Measurements from ENCODE around the gene ERBB4. TPM values are rescaled to one million over a fixed set of nuclear protein-coding genes. Genes with fewer than 3 reads are reported as not detected.

Gene ERBB4
- total RNA-seq, 1 donor from 2014 or later, result 22.6 TPM

DNA sequence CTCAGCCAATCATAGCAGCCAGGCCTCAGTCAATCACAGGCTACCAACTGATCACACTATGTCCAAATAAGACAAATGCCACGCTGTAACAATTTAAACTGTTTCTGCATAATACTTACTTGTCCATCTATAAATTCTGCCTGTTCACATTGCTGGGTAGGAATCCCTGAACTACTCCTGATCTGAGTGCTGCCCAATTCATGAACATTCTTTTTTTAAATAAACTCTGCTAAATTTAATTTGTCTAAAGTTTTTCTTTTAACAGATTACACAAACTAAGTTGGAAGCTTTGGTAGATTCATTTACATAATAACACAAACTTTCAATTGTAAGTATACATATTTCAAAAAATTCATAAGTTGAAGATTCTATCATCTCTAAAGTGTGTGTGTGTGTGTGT lies 583.0 kb downstream of the ERBB4 start:
- ATAC-seq (no peak), DNase-seq (no peak)
- Histone ChIP-seq H3K27me3 (no peaks in the 10 kb centered on the region), H3K27ac (no peak overlapping the region), H3K36me3 (no peaks in the 10 kb centered on the region), H3K4me3 (no peak overlapping the region), H3K4me1 (no peaks in the 10 kb centered on the region), H3K9me3 (no peaks in the 10 kb centered on the region)
- no peak for TF ChIP-seq CTCF (IDR thresholded peaks at IDR 0.05)
- intact Hi-C loops (cut with DNase I), result no loop called here

DNA sequence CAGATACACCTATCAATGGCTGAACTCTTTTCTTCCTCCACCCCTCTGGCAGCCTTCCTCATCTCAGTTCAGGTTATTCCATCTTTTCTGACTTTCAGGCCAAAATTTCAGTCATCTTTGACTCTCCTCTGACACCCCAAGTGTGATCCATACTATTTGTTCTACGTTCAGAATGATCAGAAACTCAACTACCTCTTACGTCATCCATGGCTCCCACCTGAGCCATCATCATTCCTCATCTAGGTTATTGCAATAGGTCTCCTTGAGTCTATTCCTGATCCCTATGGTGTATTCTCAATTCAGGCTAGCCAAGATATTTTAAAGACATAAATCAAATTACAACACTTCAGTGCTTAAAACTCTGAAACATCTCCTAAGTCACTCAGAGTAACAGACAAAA lies 589.7 kb downstream of the ERBB4 start:
- H3K36me3 ChIP-seq, result no peaks in the 10 kb centered on the region
- no peak overlapping the region for H3K27ac ChIP-seq
- ATAC-seq (no peak), DNase-seq (no peak)
- intact Hi-C loops (cut with DNase I), result no loop called here
- TF ChIP-seq CTCF (IDR thresholded peaks at IDR 0.05), result no peak
- no peak overlapping the region for H3K4me3 ChIP-seq
- no peaks in the 10 kb centered on the region for H3K4me1 ChIP-seq
- no peaks in the 10 kb centered on the region for H3K27me3 ChIP-seq
- no peaks in the 10 kb centered on the region for H3K9me3 ChIP-seq

DNA sequence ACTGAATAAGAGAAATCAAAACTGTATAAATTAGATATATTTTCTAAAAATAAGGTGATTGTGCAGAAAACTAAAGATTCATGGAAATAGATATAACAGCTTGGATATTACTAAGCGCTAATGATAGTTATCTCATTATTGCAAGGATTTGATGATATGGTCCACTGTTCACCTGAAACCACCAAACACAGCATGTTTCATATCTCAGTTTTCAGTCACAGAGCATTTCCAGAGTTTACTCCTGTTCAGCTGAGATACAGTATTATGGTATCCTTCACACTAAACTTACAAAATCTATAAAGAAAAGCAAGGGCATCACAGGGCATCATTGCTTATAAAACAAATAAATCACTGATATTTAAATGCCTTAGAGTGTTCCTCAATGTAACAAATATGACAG lies 591.6 kb downstream of the ERBB4 start:
- DNase-seq (no peak), ATAC-seq (no peak)
- Histone ChIP-seq H3K27me3 (no peaks in the 10 kb centered on the region), H3K4me3 (no peak overlapping the region), H3K4me1 (no peaks in the 10 kb centered on the region), H3K27ac (no peak overlapping the region), H3K36me3 (no peaks in the 10 kb centered on the region), H3K9me3 (no peaks in the 10 kb centered on the region)
- no peak for TF ChIP-seq CTCF (IDR thresholded peaks at IDR 0.05)
- intact Hi-C loops (cut with DNase I), result no loop called here

DNA sequence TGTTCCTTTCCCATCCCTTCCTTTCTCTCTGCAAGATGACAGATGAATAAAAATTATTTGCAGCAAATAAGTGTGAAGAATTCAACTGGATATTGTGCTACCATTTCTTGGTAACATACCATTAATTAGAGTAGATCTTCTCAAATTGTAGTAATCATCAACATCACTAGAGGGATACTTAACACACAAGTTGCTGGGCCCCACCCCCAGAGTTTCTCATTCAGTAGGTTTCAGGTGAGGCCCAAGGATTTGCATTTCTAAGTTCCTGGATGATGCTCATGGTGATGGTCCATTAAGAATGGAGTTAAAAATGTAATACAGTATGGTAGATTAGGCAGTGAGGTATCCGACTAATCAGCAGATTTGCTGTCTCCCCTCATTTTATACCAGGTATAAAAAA lies 594.0 kb downstream of the ERBB4 start:
- intact Hi-C loops (cut with DNase I), result no loop called here
- H3K4me1 ChIP-seq, result no peaks in the 10 kb centered on the region
- H3K36me3 ChIP-seq, result no peaks in the 10 kb centered on the region
- no peaks in the 10 kb centered on the region for H3K27me3 ChIP-seq
- H3K27ac ChIP-seq, result no peak overlapping the region
- ATAC-seq (no peak), DNase-seq (no peak)
- H3K4me3 ChIP-seq, result no peak overlapping the region
- no peaks in the 10 kb centered on the region for H3K9me3 ChIP-seq
- no peak for TF ChIP-seq CTCF (IDR thresholded peaks at IDR 0.05)

GRCh38 chr2:211942153-211942552 lies 596.4 kb downstream of the ERBB4 start:
- no peak for TF ChIP-seq CTCF (IDR thresholded peaks at IDR 0.05)
- DNase-seq (no peak), ATAC-seq (no peak)
- Histone ChIP-seq H3K36me3 (no peaks in the 10 kb centered on the region), H3K27ac (no peak overlapping the region), H3K4me3 (no peak overlapping the region), H3K27me3 (no peaks in the 10 kb centered on the region), H3K4me1 (no peaks in the 10 kb centered on the region), H3K9me3 (no peaks in the 10 kb centered on the region)
- intact Hi-C loops (cut with DNase I), result no loop called here

GRCh38 chr2:211941216-211941747 lies 597.3 kb downstream of the ERBB4 start:
- ATAC-seq (no peak), DNase-seq (no peak)
- no peaks in the 10 kb centered on the region for H3K36me3 ChIP-seq
- no peak overlapping the region for H3K27ac ChIP-seq
- no peaks in the 10 kb centered on the region for H3K9me3 ChIP-seq
- no peak overlapping the region for H3K4me3 ChIP-seq
- intact Hi-C loops (cut with DNase I), result no loop called here
- no peaks in the 10 kb centered on the region for H3K27me3 ChIP-seq
- no peaks in the 10 kb centered on the region for H3K4me1 ChIP-seq
- TF ChIP-seq CTCF (IDR thresholded peaks at IDR 0.05), result no peak

All from upper lobe of right lung (tissue), 1 donor.